Erythroblast (primary cell): ENCODE measurements around the gene JMJD7.

Source experiments
- GATA1 ChIP-seq: IDR thresholded peaks from 2 replicates; pipeline ENCODE4 v1.6.1; 2011; ENCODE audit warnings: low read depth, mild to moderate bottlenecking, control low read depth, low read length, moderate library complexity
- POLR2A ChIP-seq: IDR thresholded peaks from 2 replicates; pipeline ENCODE4 v1.6.1; 2011; ENCODE audit warnings: mild to moderate bottlenecking, low read length

DNA sequence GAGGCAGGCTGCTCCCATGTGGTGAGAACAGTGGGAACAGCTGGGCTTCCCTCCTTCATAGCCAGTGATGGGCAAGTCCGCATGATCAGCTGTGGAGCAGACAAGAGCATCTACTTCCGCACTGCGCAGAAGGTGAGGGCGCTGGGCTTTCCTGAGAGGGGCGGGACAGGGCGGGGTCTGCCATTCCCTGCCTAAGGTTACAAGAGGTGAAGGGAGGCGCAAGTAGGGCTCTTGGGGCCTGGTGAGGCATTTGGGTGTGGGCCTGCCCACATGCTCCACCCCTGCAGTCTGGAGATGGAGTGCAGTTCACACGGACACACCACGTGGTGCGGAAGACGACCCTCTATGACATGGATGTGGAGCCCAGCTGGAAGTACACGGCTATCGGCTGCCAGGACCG lies 10.6 kb upstream of the JMJD7 start:
- TF ChIP-seq POLR2A (no peak), GATA1 (no peak)
